HCT116 (cell line): ENCODE data around the gene MELTF. TPM values are rescaled to one million over a fixed set of nuclear protein-coding genes. Genes with fewer than 3 reads are reported as not detected.

ENCODE experiments used
- ATAC-seq: fragments of 200-7000 bp; cut with Tn5 transposase; 2 replicates; pipeline ENCODE4 v1.9.1; 2020; ENCODE audit warnings: mild to moderate bottlenecking, moderate library complexity
- BruUV-seq: library from RNA; stranded (reverse); fragments of 400-500 nt; replicated peaks from 2 replicates; lab custom pipeline; 2021; lab: Mats Ljungman, UMichigan
- CTCF ChIA-PET: fragments of 300-600 bp; sonication (Branson Sonifier 250); formaldehyde crosslinking; loops from one replicate; lab custom pipeline; 2021; ENCODE audit warnings: antibody characterized with exemption; lab: Charles Lee
- POLR2A ChIA-PET: fragments of 300-600, 350-600 bp; sonication (Branson Sonifier 250); formaldehyde crosslinking; loops from one replicate; lab custom pipeline; 2021; ENCODE audit warnings: antibody characterized with exemption; lab: Charles Lee
- RAD21 ChIA-PET, 2 experiments: fragments of 300-600 bp; sonication (Branson Sonifier 250); formaldehyde crosslinking; loops; one replicate each; lab custom pipeline; 2023; ENCODE audit warnings: low total read pairs in 2 of 2; ENCODE audit not compliant: uncharacterized antibody in 2 of 2, unreplicated experiment in 2 of 2, low non-redundant PET in 1 of 2; lab: Charles Lee
- DNase-seq: peaks from one replicate; pipeline ENCODE4 v3.0.0-alpha.2; 2010; ENCODE audit warnings: low read depth, low spot score
- H2AFZ ChIP-seq: fragments of 200-600 bp; shearing (Covaris generic), sonication (generic); 2 replicates; pipeline ENCODE4 v1.6.1; 2017; ENCODE audit warnings: low read depth, mixed run types, mixed read lengths, antibody characterized with exemption, low read length; ENCODE audit not compliant: poor library complexity, severe bottlenecking
- H3K27ac ChIP-seq: 2 replicates; pipeline ENCODE4 v1.5.1; 2012; ENCODE audit warnings: low read depth, low read length
- H3K27me3 ChIP-seq: fragments of 200-600 bp; sonication (generic); 2 replicates; pipeline ENCODE4 v1.6.1; 2016; ENCODE audit warnings: mixed run types, low read length, mixed read lengths; ENCODE audit not compliant: insufficient read depth
- H3K36me3 ChIP-seq, 2 experiments: fragments of 200-500 bp in 1 of 2; fragments of 200-600 bp in 1 of 2; sonication (Bioruptor generic) in 1 of 2; sonication (generic) in 1 of 2; 2 replicates each; pipeline versions ENCODE4 v1.5.1 to v1.6.1; 2014 to 2016; ENCODE audit warnings: low read length in 2 of 2, inconsistent platforms in 1 of 2, mixed read lengths in 1 of 2, mixed run types in 1 of 2; ENCODE audit not compliant: insufficient read depth in 2 of 2, control insufficient read depth in 1 of 2
- H3K4me1 ChIP-seq, 2 experiments: fragments of 200-600 bp in 1 of 2; sonication (generic) in 1 of 2; 2 replicates each; pipeline versions ENCODE4 v1.5.1 to v1.6.1; 2012 to 2017; ENCODE audit warnings: low read length in 2 of 2, inconsistent platforms in 1 of 2, mild to moderate bottlenecking in 1 of 2, mixed read lengths in 1 of 2, mixed run types in 1 of 2, moderate library complexity in 1 of 2; ENCODE audit not compliant: insufficient read depth in 2 of 2, control insufficient read depth in 1 of 2
- H3K4me2 ChIP-seq: fragments of 200-600 bp; sonication (generic); 2 replicates; pipeline ENCODE4 v1.6.1; 2017; ENCODE audit warnings: mixed run types, low read length, mixed read lengths
- H3K4me3 ChIP-seq, 2 experiments: fragments of 200-600 bp in 1 of 2; sonication (generic) in 1 of 2; replicated peaks in 1 of 2; 2 replicates each; pipeline ENCODE4 v1.5.1; 2011 to 2016; ENCODE audit warnings: low read length in 2 of 2, control low read depth in 1 of 2, low read depth in 1 of 2, mild to moderate bottlenecking in 1 of 2, mixed read lengths in 1 of 2, mixed run types in 1 of 2
- H3K79me2 ChIP-seq: fragments of 200-600 bp; sonication (generic); 2 replicates; pipeline ENCODE4 v1.6.1; 2017; ENCODE audit warnings: mild to moderate bottlenecking, mixed run types, low read length, moderate library complexity, mixed read lengths; ENCODE audit not compliant: insufficient read depth
- H3K9ac ChIP-seq: fragments of 200-600 bp; sonication (generic); 2 replicates; pipeline ENCODE4 v1.6.1; 2016; ENCODE audit warnings: low read length, mixed read lengths
- H3K9me2 ChIP-seq: fragments of 200-600 bp; sonication (generic), shearing (Covaris generic); 2 replicates; pipeline ENCODE4 v1.6.1; 2017; ENCODE audit warnings: mixed run types, mild to moderate bottlenecking, moderate library complexity; ENCODE audit not compliant: insufficient read depth
- H3K9me3 ChIP-seq, 2 experiments: fragments of 200-500 bp in 1 of 2; fragments of 200-600 bp in 1 of 2; sonication (Bioruptor generic) in 1 of 2; sonication (generic) in 1 of 2; 2 replicates each; pipeline ENCODE4 v1.6.1; 2014 to 2017; ENCODE audit warnings: low read length in 2 of 2, mixed read lengths in 2 of 2, inconsistent platforms in 1 of 2, low read depth in 1 of 2, mild to moderate bottlenecking in 1 of 2, mixed run types in 1 of 2, moderate library complexity in 1 of 2; ENCODE audit not compliant: control insufficient read depth in 1 of 2, insufficient read depth in 1 of 2
- H4K20me1 ChIP-seq: fragments of 200-600 bp; sonication (generic), shearing (Covaris generic); 2 replicates; pipeline ENCODE4 v1.6.1; 2017; ENCODE audit warnings: mixed run types, mild to moderate bottlenecking, moderate library complexity; ENCODE audit not compliant: insufficient read depth
- CEBPB ChIP-seq: IDR thresholded peaks from 2 replicates; pipeline ENCODE4 v1.6.1; 2012; ENCODE audit warnings: low read depth
- CTCF ChIP-seq, 3 experiments: fragments of 200-600 bp in 1 of 3; sonication (generic) in 1 of 3; IDR thresholded peaks in 2 of 3; conservative IDR thresholded peaks in 1 of 3; 2 replicates each; pipeline ENCODE4 v1.5.1; 2012 to 2017; ENCODE audit warnings: low read depth in 2 of 3, low read length in 2 of 3, antibody characterized with exemption in 1 of 3, borderline replicate concordance in 1 of 3, control low read depth in 1 of 3, mild to moderate bottlenecking in 1 of 3, mixed read lengths in 1 of 3, mixed run types in 1 of 3, moderate library complexity in 1 of 3; ENCODE audit not compliant: insufficient read depth in 1 of 3
- ELF1 ChIP-seq: IDR thresholded peaks from 2 replicates; pipeline ENCODE4 v1.6.1; 2012; ENCODE audit warnings: low read depth, borderline replicate concordance
- EZH2 ChIP-seq: fragments of 200-600 bp; sonication (generic); IDR thresholded peaks from 2 replicates; pipeline ENCODE4 v1.6.1; 2017; ENCODE audit warnings: antibody characterized with exemption, mixed run types
- FOSL1 ChIP-seq: IDR thresholded peaks from 2 replicates; pipeline ENCODE4 v1.6.1; 2012; ENCODE audit warnings: low read depth
- JUND ChIP-seq: IDR thresholded peaks from 2 replicates; pipeline ENCODE4 v1.6.1; 2012
- MAX ChIP-seq: IDR thresholded peaks from 2 replicates; pipeline ENCODE4 v1.6.1; 2012
- POLR2AphosphoS5 ChIP-seq: IDR thresholded peaks from 2 replicates; pipeline ENCODE4 v1.6.1; 2011; ENCODE audit warnings: mild to moderate bottlenecking, low read depth, low read length, moderate library complexity
- RAD21 ChIP-seq: IDR thresholded peaks from 2 replicates; pipeline ENCODE4 v1.6.1; 2012; ENCODE audit warnings: low read depth, mild to moderate bottlenecking
- REST ChIP-seq: IDR thresholded peaks from 2 replicates; pipeline ENCODE4 v1.6.1; 2012; ENCODE audit warnings: low read depth
- SIN3A ChIP-seq: IDR thresholded peaks from 2 replicates; pipeline ENCODE4 v1.6.1; 2012; ENCODE audit warnings: low read depth
- SP1 ChIP-seq: IDR thresholded peaks from 2 replicates; pipeline ENCODE4 v1.6.1; 2012; ENCODE audit warnings: low read depth
- YY1 ChIP-seq: IDR thresholded peaks from 2 replicates; pipeline ENCODE4 v1.6.1; 2011; ENCODE audit warnings: low read length, low read depth, moderate library complexity, mild to moderate bottlenecking; ENCODE audit not compliant: insufficient replicate concordance; ENCODE audit errors: extremely low read depth
- ZFX ChIP-seq: fragments of 450-650 bp; IDR thresholded peaks from 2 replicates; pipeline ENCODE4 v1.6.1; 2017
- ZNF274 ChIP-seq: fragments of 200-500 bp; sonication (Bioruptor generic); IDR thresholded peaks from 2 replicates; pipeline ENCODE4 v1.6.1; 2014; ENCODE audit warnings: mild to moderate bottlenecking, low read depth, low read length, inconsistent platforms
- intact Hi-C: fragments of 100-400 bp; cut with micrococcal nuclease; formaldehyde crosslinking; loops from 2 replicates; pipeline ENCODE4 v1.10.0; 2022
- total RNA-seq: library from RNA; stranded (reverse); gene quantifications from one replicate; pipeline ENCODE4 v1.2.1, GENCODE V29; 2021; ENCODE audit not compliant: unreplicated experiment

Gene MELTF
- total RNA-seq, 1 experiment from 2014 or later = 47.6 TPM

- DNase-seq (no peak), ATAC-seq (no peak)
- no peak for TF ChIP-seq CEBPB
- no peak for TF ChIP-seq POLR2AphosphoS5
- no peak for TF ChIP-seq ELF1
- no peak for TF ChIP-seq CTCF (IDR thresholded peaks at IDR 0.05 in 2 of 3, conservative IDR thresholded peaks at IDR 0.05 in 1 of 3; ENCODE audit: borderline replicate concordance in 1 of 3, insufficient read depth in 1 of 3, low read depth in 2 of 3, low read length in 2 of 3)
- no peak for TF ChIP-seq REST
- no peak for TF ChIP-seq FOSL1
- TF ChIP-seq ZFX = no peak
- no peak for TF ChIP-seq ZNF274
- TF ChIP-seq JUND = no peak
- TF ChIP-seq SP1 = no peak
- TF ChIP-seq EZH2 = no peak
- TF ChIP-seq MAX = no peak
- TF ChIP-seq RAD21 = no peak
- no peak for TF ChIP-seq SIN3A
- no peak for TF ChIP-seq YY1
- H3K4me2 ChIP-seq = no peak overlapping the region
- H3K4me1 ChIP-seq = peaks cover 0 to 8% of the 10 kb centered on the region in 2 experiments; a peak in 1 of 4 replicates
- H3K9me2 ChIP-seq = no peaks in the 10 kb centered on the region
- no peak overlapping the region for H3K9ac ChIP-seq
- H2AFZ ChIP-seq = no peak overlapping the region
- ChIA-PET RAD21 (no interaction called here), CTCF (interaction anchor here (2.3 kb wide), 1 partner anchor 14 kb away, joined by 9 read pairs; the partner anchor contains the start of gene MELTF), POLR2A (interaction anchor here (1.3 kb wide), 1 partner anchor 13 kb away, joined by 3 read pairs; no protein-coding TSS in a partner anchor)
- H3K27ac ChIP-seq = no peak overlapping the region
- H3K36me3 ChIP-seq = no peaks in the 10 kb centered on the region
- H3K27me3 ChIP-seq = no peaks in the 10 kb centered on the region
- intact Hi-C loops = no loop called here
- no peak overlapping the region for H3K4me3 ChIP-seq
- H4K20me1 ChIP-seq = no peaks in the 10 kb centered on the region
- no peaks in the 10 kb centered on the region for H3K9me3 ChIP-seq
- no peaks in the 10 kb centered on the region for H3K79me2 ChIP-seq
- BruUV-seq = no TSS peak
Observed at GRCh38 chr3:197015790-197016736, 13.6 kb downstream of the MELTF start.
